Measurements from ENCODE around the gene HIVEP2.

GRCh38 chr6:142738731-142739130, 206.2 kb downstream of the HIVEP2 start:
- TF ChIP-seq, protein P1, sequence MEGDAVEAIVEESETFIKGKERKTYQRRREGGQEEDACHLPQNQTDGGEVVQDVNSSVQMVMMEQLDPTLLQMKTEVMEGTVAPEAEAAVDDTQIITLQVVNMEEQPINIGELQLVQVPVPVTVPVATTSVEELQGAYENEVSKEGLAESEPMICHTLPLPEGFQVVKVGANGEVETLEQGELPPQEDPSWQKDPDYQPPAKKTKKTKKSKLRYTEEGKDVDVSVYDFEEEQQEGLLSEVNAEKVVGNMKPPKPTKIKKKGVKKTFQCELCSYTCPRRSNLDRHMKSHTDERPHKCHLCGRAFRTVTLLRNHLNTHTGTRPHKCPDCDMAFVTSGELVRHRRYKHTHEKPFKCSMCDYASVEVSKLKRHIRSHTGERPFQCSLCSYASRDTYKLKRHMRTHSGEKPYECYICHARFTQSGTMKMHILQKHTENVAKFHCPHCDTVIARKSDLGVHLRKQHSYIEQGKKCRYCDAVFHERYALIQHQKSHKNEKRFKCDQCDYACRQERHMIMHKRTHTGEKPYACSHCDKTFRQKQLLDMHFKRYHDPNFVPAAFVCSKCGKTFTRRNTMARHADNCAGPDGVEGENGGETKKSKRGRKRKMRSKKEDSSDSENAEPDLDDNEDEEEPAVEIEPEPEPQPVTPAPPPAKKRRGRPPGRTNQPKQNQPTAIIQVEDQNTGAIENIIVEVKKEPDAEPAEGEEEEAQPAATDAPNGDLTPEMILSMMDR (IDR thresholded peaks at IDR 0.05; ENCODE audit: extremely low read depth in 1 of 2, insufficient read depth in 1 of 2, low read depth in 1 of 2, low read length in 2 of 2): no peak
- no peak for TF ChIP-seq POLR2AphosphoS5 (IDR thresholded peaks at IDR 0.05; ENCODE audit: insufficient read depth, low read depth, low read length)
